Erythroblast (primary cell): ENCODE results near the gene CACNA1C.

Experiments used
- GATA1 ChIP-seq: IDR thresholded peaks from 2 replicates; pipeline ENCODE4 v1.6.1; 2011; ENCODE audit warnings: low read depth, mild to moderate bottlenecking, control low read depth, low read length, moderate library complexity
- POLR2A ChIP-seq: IDR thresholded peaks from 2 replicates; pipeline ENCODE4 v1.6.1; 2011; ENCODE audit warnings: mild to moderate bottlenecking, low read length

DNA sequence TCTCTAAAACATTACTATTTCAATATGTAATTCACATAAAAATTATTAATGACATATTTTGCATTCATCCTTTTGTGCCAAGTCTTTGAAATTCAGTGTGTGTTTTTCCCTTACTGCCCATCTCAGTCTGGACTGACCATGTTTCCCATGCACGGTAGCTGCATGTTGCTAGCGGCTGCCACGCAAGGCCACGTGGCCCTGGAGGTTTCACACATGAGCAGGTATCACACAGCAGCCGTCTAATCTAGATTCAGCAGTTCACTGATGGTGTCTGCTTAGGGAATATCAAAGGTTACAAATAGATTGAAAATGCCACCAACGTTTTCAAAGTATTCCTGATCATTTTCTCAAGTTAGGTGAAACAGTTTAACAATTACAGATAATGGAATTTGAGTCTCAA, 507.1 kb downstream of the CACNA1C start:
- no peak for TF ChIP-seq POLR2A
- TF ChIP-seq GATA1: no peak
